HCT116 (cell line): ENCODE data around the gene EEIG1. TPM values are rescaled to one million over a fixed set of nuclear protein-coding genes. Genes with fewer than 3 reads are reported as not detected.

Experiments used
- ATAC-seq: fragments of 200-7000 bp; cut with Tn5 transposase; 2 replicates; pipeline ENCODE4 v1.9.1; 2020; ENCODE audit warnings: mild to moderate bottlenecking, moderate library complexity
- BruUV-seq: library from RNA; stranded (reverse); fragments of 400-500 nt; replicated peaks from 2 replicates; lab custom pipeline; 2021; lab: Mats Ljungman, UMichigan
- CTCF ChIA-PET: fragments of 300-600 bp; sonication (Branson Sonifier 250); formaldehyde crosslinking; loops from one replicate; lab custom pipeline; 2021; ENCODE audit warnings: antibody characterized with exemption; lab: Charles Lee
- POLR2A ChIA-PET: fragments of 300-600, 350-600 bp; sonication (Branson Sonifier 250); formaldehyde crosslinking; loops from one replicate; lab custom pipeline; 2021; ENCODE audit warnings: antibody characterized with exemption; lab: Charles Lee
- RAD21 ChIA-PET, 2 experiments: fragments of 300-600 bp; sonication (Branson Sonifier 250); formaldehyde crosslinking; loops; one replicate each; lab custom pipeline; 2023; ENCODE audit warnings: low total read pairs in 2 of 2; ENCODE audit not compliant: uncharacterized antibody in 2 of 2, unreplicated experiment in 2 of 2, low non-redundant PET in 1 of 2; lab: Charles Lee
- DNase-seq: peaks from one replicate; pipeline ENCODE4 v3.0.0-alpha.2; 2010; ENCODE audit warnings: low read depth, low spot score
- H2AFZ ChIP-seq: fragments of 200-600 bp; shearing (Covaris generic), sonication (generic); 2 replicates; pipeline ENCODE4 v1.6.1; 2017; ENCODE audit warnings: low read depth, mixed run types, mixed read lengths, antibody characterized with exemption, low read length; ENCODE audit not compliant: poor library complexity, severe bottlenecking
- H3K27ac ChIP-seq: 2 replicates; pipeline ENCODE4 v1.5.1; 2012; ENCODE audit warnings: low read depth, low read length
- H3K27me3 ChIP-seq: fragments of 200-600 bp; sonication (generic); 2 replicates; pipeline ENCODE4 v1.6.1; 2016; ENCODE audit warnings: mixed run types, low read length, mixed read lengths; ENCODE audit not compliant: insufficient read depth
- H3K36me3 ChIP-seq, 2 experiments: fragments of 200-500 bp in 1 of 2; fragments of 200-600 bp in 1 of 2; sonication (Bioruptor generic) in 1 of 2; sonication (generic) in 1 of 2; 2 replicates each; pipeline versions ENCODE4 v1.5.1 to v1.6.1; 2014 to 2016; ENCODE audit warnings: low read length in 2 of 2, inconsistent platforms in 1 of 2, mixed read lengths in 1 of 2, mixed run types in 1 of 2; ENCODE audit not compliant: insufficient read depth in 2 of 2, control insufficient read depth in 1 of 2
- H3K4me1 ChIP-seq, 2 experiments: fragments of 200-600 bp in 1 of 2; sonication (generic) in 1 of 2; 2 replicates each; pipeline versions ENCODE4 v1.5.1 to v1.6.1; 2012 to 2017; ENCODE audit warnings: low read length in 2 of 2, inconsistent platforms in 1 of 2, mild to moderate bottlenecking in 1 of 2, mixed read lengths in 1 of 2, mixed run types in 1 of 2, moderate library complexity in 1 of 2; ENCODE audit not compliant: insufficient read depth in 2 of 2, control insufficient read depth in 1 of 2
- H3K4me2 ChIP-seq: fragments of 200-600 bp; sonication (generic); 2 replicates; pipeline ENCODE4 v1.6.1; 2017; ENCODE audit warnings: mixed run types, low read length, mixed read lengths
- H3K4me3 ChIP-seq, 2 experiments: fragments of 200-600 bp in 1 of 2; sonication (generic) in 1 of 2; replicated peaks in 1 of 2; 2 replicates each; pipeline ENCODE4 v1.5.1; 2011 to 2016; ENCODE audit warnings: low read length in 2 of 2, control low read depth in 1 of 2, low read depth in 1 of 2, mild to moderate bottlenecking in 1 of 2, mixed read lengths in 1 of 2, mixed run types in 1 of 2
- H3K79me2 ChIP-seq: fragments of 200-600 bp; sonication (generic); 2 replicates; pipeline ENCODE4 v1.6.1; 2017; ENCODE audit warnings: mild to moderate bottlenecking, mixed run types, low read length, moderate library complexity, mixed read lengths; ENCODE audit not compliant: insufficient read depth
- H3K9ac ChIP-seq: fragments of 200-600 bp; sonication (generic); 2 replicates; pipeline ENCODE4 v1.6.1; 2016; ENCODE audit warnings: low read length, mixed read lengths
- H3K9me2 ChIP-seq: fragments of 200-600 bp; sonication (generic), shearing (Covaris generic); 2 replicates; pipeline ENCODE4 v1.6.1; 2017; ENCODE audit warnings: mixed run types, mild to moderate bottlenecking, moderate library complexity; ENCODE audit not compliant: insufficient read depth
- H3K9me3 ChIP-seq, 2 experiments: fragments of 200-500 bp in 1 of 2; fragments of 200-600 bp in 1 of 2; sonication (Bioruptor generic) in 1 of 2; sonication (generic) in 1 of 2; 2 replicates each; pipeline ENCODE4 v1.6.1; 2014 to 2017; ENCODE audit warnings: low read length in 2 of 2, mixed read lengths in 2 of 2, inconsistent platforms in 1 of 2, low read depth in 1 of 2, mild to moderate bottlenecking in 1 of 2, mixed run types in 1 of 2, moderate library complexity in 1 of 2; ENCODE audit not compliant: control insufficient read depth in 1 of 2, insufficient read depth in 1 of 2
- H4K20me1 ChIP-seq: fragments of 200-600 bp; sonication (generic), shearing (Covaris generic); 2 replicates; pipeline ENCODE4 v1.6.1; 2017; ENCODE audit warnings: mixed run types, mild to moderate bottlenecking, moderate library complexity; ENCODE audit not compliant: insufficient read depth
- ATF3 ChIP-seq: IDR thresholded peaks from 2 replicates; pipeline ENCODE4 v1.6.1; 2012
- CBX3 ChIP-seq: IDR thresholded peaks from 2 replicates; pipeline ENCODE4 v1.6.1; 2012; ENCODE audit warnings: low read depth
- CEBPB ChIP-seq: IDR thresholded peaks from 2 replicates; pipeline ENCODE4 v1.6.1; 2012; ENCODE audit warnings: low read depth
- EGR1 ChIP-seq: IDR thresholded peaks from 2 replicates; pipeline ENCODE4 v1.6.1; 2012; ENCODE audit warnings: low read depth
- ELF1 ChIP-seq: IDR thresholded peaks from 2 replicates; pipeline ENCODE4 v1.6.1; 2012; ENCODE audit warnings: low read depth, borderline replicate concordance
- MAX ChIP-seq: IDR thresholded peaks from 2 replicates; pipeline ENCODE4 v1.6.1; 2012
- SIN3A ChIP-seq: IDR thresholded peaks from 2 replicates; pipeline ENCODE4 v1.6.1; 2012; ENCODE audit warnings: low read depth
- SRF ChIP-seq: IDR thresholded peaks from 2 replicates; pipeline ENCODE4 v1.6.1; 2012; ENCODE audit warnings: low read depth
- TCF7L2 ChIP-seq: IDR thresholded peaks from 2 replicates; pipeline ENCODE4 v1.7.0; 2011; ENCODE audit warnings: borderline replicate concordance, inconsistent platforms; ENCODE audit not compliant: insufficient read depth, insufficient read length; ENCODE audit errors: extremely low read depth
- YY1 ChIP-seq: IDR thresholded peaks from 2 replicates; pipeline ENCODE4 v1.6.1; 2011; ENCODE audit warnings: low read length, low read depth, moderate library complexity, mild to moderate bottlenecking; ENCODE audit not compliant: insufficient replicate concordance; ENCODE audit errors: extremely low read depth
- ZBTB33 ChIP-seq: IDR thresholded peaks from 2 replicates; pipeline ENCODE4 v1.6.1; 2011; ENCODE audit warnings: mild to moderate bottlenecking, low read length, moderate library complexity; ENCODE audit not compliant: insufficient replicate concordance; ENCODE audit errors: extremely low read depth
- ZFX ChIP-seq: fragments of 450-650 bp; IDR thresholded peaks from 2 replicates; pipeline ENCODE4 v1.6.1; 2017
- ZNF274 ChIP-seq: fragments of 200-500 bp; sonication (Bioruptor generic); IDR thresholded peaks from 2 replicates; pipeline ENCODE4 v1.6.1; 2014; ENCODE audit warnings: mild to moderate bottlenecking, low read depth, low read length, inconsistent platforms
- intact Hi-C: fragments of 100-400 bp; cut with micrococcal nuclease; formaldehyde crosslinking; loops from 2 replicates; pipeline ENCODE4 v1.10.0; 2022
- total RNA-seq: library from RNA; stranded (reverse); gene quantifications from one replicate; pipeline ENCODE4 v1.2.1, GENCODE V29; 2021; ENCODE audit not compliant: unreplicated experiment
- TF ChIP-seq, protein P1 (sequence below), 3 experiments: fragments of 200-600 bp in 1 of 3; sonication (generic) in 1 of 3; IDR thresholded peaks in 2 of 3; conservative IDR thresholded peaks in 1 of 3; 2 replicates each; pipeline ENCODE4 v1.5.1; 2012 to 2017; ENCODE audit warnings: low read depth in 2 of 3, low read length in 2 of 3, antibody characterized with exemption in 1 of 3, borderline replicate concordance in 1 of 3, control low read depth in 1 of 3, mild to moderate bottlenecking in 1 of 3, mixed read lengths in 1 of 3, mixed run types in 1 of 3, moderate library complexity in 1 of 3; ENCODE audit not compliant: insufficient read depth in 1 of 3
- TF ChIP-seq, protein P2 (sequence below): IDR thresholded peaks from 2 replicates; pipeline ENCODE4 v1.6.1; 2012; ENCODE audit warnings: low read depth

EEIG1 gene
- total RNA-seq, 1 experiment from 2014 or later: 44.2 TPM

DNA sequence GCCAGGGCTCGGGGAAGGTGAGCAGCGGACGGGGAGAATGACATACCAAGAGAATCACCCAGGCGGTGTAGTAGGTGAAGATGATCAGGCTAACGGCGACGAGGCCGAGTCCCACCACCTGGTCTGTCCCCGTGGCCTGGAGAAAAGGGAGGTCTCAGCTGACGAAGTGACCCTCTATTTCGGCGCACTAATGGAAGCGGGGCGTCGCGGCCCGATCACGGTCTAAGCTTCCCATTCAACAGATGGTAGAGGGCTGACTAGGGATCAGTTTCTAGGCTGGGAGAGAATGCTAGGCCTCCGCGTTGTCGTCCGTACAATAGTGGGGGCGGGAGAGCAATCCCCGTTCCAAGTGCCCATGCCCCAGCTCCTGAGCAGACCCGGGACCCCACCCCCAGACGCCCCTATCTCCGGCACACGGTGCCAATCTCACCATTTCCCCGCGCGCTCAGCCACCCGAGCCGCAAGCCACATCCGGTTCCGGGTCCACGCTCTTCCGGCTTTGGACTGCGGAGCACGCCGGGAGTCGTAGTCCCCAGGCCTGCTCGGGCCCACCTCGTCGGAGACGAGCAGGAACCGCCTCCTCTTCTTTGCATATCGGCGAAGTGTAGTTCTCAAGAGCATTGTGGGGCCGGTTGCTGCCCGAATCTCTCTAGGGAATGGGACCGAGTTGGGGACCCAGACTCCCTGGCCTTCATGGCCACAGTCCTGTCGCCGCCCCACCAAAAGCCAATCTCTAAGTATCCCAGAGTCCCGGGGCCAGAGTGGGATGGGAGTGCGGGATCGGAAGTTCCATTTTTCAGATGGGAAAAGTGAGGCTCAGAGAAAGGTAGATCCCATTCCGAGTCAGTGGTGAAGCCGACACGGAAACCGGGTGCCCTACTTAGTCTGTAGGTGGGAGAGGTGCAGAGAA, 43.1 kb downstream of the EEIG1 start, which contains the start of gene DPM2 (continued):
- no peak for TF ChIP-seq MAX
- TF ChIP-seq SRF: no peak
- no peak for TF ChIP-seq ELF1

DNA sequence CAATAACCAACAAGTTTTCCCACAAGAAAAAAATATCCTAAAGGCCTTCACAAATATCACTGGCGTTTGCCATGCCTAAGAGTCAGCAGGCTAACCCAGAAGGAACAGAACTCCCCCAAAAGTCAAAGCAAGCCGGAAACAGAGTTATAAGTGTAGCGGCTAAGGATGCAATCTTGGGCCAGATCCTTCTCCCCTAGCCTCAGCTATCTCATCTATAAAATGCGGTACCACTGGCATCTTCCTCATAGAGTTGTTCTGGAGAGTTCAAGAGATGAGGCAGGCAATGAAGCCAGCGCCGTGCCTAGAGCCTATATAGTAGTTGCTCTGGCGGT, 43.8 kb downstream of the EEIG1 start:
- no peak for DNase-seq
- POLR2A ChIA-PET: no interaction called here
- Histone ChIP-seq H3K27me3 (no peaks in the 10 kb centered on the region), H3K9ac (peak overlapping the region; percentile 93), H3K79me2 (peaks cover 37% of the 10 kb centered on the region), H3K9me2 (no peaks in the 10 kb centered on the region), H3K4me2 (peak overlapping the region; percentile 91), H3K4me1 (peaks cover 23 to 47% of the 10 kb centered on the region in 2 experiments), H3K27ac (peak overlapping the region; percentile 49), H2AFZ (no peak overlapping the region), H4K20me1 (no peaks in the 10 kb centered on the region), H3K4me3 (peak overlapping the region; percentile 70 to 88), H3K9me3 (no peaks in the 10 kb centered on the region), H3K36me3 (peaks cover 0 to 4% of the 10 kb centered on the region in 2 experiments; a peak in 2 of 4 replicates)
- CTCF ChIA-PET: interaction anchor here (0.9 kb wide), 1 partner anchor 181 kb away, joined by 3 read pairs; no protein-coding TSS in a partner anchor
- ATAC-seq: no peak
- RAD21 ChIA-PET: no interaction called here
- intact Hi-C loops: no loop called here
- TF ChIP-seq ELF1: no peak
- no peak for TF ChIP-seq EGR1
- no peak for TF ChIP-seq CEBPB
- TF ChIP-seq CBX3: no peak
- no peak for TF ChIP-seq SRF
- TF ChIP-seq TCF7L2: no peak
- TF ChIP-seq YY1: no peak
- TF ChIP-seq, protein P1, sequence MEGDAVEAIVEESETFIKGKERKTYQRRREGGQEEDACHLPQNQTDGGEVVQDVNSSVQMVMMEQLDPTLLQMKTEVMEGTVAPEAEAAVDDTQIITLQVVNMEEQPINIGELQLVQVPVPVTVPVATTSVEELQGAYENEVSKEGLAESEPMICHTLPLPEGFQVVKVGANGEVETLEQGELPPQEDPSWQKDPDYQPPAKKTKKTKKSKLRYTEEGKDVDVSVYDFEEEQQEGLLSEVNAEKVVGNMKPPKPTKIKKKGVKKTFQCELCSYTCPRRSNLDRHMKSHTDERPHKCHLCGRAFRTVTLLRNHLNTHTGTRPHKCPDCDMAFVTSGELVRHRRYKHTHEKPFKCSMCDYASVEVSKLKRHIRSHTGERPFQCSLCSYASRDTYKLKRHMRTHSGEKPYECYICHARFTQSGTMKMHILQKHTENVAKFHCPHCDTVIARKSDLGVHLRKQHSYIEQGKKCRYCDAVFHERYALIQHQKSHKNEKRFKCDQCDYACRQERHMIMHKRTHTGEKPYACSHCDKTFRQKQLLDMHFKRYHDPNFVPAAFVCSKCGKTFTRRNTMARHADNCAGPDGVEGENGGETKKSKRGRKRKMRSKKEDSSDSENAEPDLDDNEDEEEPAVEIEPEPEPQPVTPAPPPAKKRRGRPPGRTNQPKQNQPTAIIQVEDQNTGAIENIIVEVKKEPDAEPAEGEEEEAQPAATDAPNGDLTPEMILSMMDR (IDR thresholded peaks at IDR 0.05 in 2 of 3, conservative IDR thresholded peaks at IDR 0.05 in 1 of 3; ENCODE audit: borderline replicate concordance in 1 of 3, insufficient read depth in 1 of 3, low read depth in 2 of 3, low read length in 2 of 3): no peak
- no peak for TF ChIP-seq ZBTB33
- TF ChIP-seq, protein P2, sequence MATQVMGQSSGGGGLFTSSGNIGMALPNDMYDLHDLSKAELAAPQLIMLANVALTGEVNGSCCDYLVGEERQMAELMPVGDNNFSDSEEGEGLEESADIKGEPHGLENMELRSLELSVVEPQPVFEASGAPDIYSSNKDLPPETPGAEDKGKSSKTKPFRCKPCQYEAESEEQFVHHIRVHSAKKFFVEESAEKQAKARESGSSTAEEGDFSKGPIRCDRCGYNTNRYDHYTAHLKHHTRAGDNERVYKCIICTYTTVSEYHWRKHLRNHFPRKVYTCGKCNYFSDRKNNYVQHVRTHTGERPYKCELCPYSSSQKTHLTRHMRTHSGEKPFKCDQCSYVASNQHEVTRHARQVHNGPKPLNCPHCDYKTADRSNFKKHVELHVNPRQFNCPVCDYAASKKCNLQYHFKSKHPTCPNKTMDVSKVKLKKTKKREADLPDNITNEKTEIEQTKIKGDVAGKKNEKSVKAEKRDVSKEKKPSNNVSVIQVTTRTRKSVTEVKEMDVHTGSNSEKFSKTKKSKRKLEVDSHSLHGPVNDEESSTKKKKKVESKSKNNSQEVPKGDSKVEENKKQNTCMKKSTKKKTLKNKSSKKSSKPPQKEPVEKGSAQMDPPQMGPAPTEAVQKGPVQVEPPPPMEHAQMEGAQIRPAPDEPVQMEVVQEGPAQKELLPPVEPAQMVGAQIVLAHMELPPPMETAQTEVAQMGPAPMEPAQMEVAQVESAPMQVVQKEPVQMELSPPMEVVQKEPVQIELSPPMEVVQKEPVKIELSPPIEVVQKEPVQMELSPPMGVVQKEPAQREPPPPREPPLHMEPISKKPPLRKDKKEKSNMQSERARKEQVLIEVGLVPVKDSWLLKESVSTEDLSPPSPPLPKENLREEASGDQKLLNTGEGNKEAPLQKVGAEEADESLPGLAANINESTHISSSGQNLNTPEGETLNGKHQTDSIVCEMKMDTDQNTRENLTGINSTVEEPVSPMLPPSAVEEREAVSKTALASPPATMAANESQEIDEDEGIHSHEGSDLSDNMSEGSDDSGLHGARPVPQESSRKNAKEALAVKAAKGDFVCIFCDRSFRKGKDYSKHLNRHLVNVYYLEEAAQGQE: no peak
- no peak for TF ChIP-seq ZFX
- TF ChIP-seq ATF3: no peak
- no peak for TF ChIP-seq SIN3A
- no peak for TF ChIP-seq ZNF274
- TF ChIP-seq, all 23 proteins: peak for 0
- no TSS peak for BruUV-seq
